ENCODE measurements around the gene NFATC1.

The NFATC1 gene

GRCh38 chr18:79544386-79544963, 148.7 kb downstream of the NFATC1 start:
- DNase-seq = no peak

- no peak for DNase-seq
Observed at GRCh38 chr18:79545255-79545654, 149.5 kb downstream of the NFATC1 start.

GRCh38 chr18:79545736-79546171, 150.0 kb downstream of the NFATC1 start:
- no peak for DNase-seq

- no peak for DNase-seq
Observed at GRCh38 chr18:79546781-79547272, 151.1 kb downstream of the NFATC1 start.

- DNase-seq = no peak
Observed at GRCh38 chr18:79547413-79548076, 151.8 kb downstream of the NFATC1 start.

GRCh38 chr18:79548077-79548450, 152.3 kb downstream of the NFATC1 start:
- DNase-seq = no peak

- no peak for DNase-seq
Observed at GRCh38 chr18:79548621-79548985, 152.9 kb downstream of the NFATC1 start.

GRCh38 chr18:79548986-79549637, 153.4 kb downstream of the NFATC1 start:
- DNase-seq = no peak

GRCh38 chr18:79549638-79550000, 153.9 kb downstream of the NFATC1 start:
- no peak for DNase-seq

GRCh38 chr18:79552140-79552631, 156.5 kb downstream of the NFATC1 start:
- no peak for DNase-seq

GRCh38 chr18:79552696-79553095, 157.0 kb downstream of the NFATC1 start:
- no peak for DNase-seq

GRCh38 chr18:79553154-79553553, 157.4 kb downstream of the NFATC1 start:
- no peak for DNase-seq

GRCh38 chr18:79553696-79554095, 158.0 kb downstream of the NFATC1 start:
- no peak for DNase-seq

- DNase-seq = no peak
Observed at GRCh38 chr18:79554321-79554720, 158.6 kb downstream of the NFATC1 start.

GRCh38 chr18:79554945-79555645, 159.4 kb downstream of the NFATC1 start:
- no peak for DNase-seq

GRCh38 chr18:79555885-79556284, 160.2 kb downstream of the NFATC1 start:
- no peak for DNase-seq

GRCh38 chr18:79556829-79557585, 161.3 kb downstream of the NFATC1 start:
- no peak for DNase-seq

GRCh38 chr18:79558196-79558932, 162.6 kb downstream of the NFATC1 start:
- no peak for DNase-seq

- no peak for DNase-seq
Observed at GRCh38 chr18:79558933-79559416, 163.2 kb downstream of the NFATC1 start.

GRCh38 chr18:79559436-79559835, 163.7 kb downstream of the NFATC1 start:
- no peak for DNase-seq

- no peak for DNase-seq
Observed at GRCh38 chr18:79560042-79560860, 164.5 kb downstream of the NFATC1 start.
